Measurements from ENCODE around the gene URI1. TPM values are rescaled to one million over a fixed set of nuclear protein-coding genes. Genes with fewer than 3 reads are reported as not detected.

URI1 gene
- total RNA-seq, 2 donors from 2014 or later: 37.9 to 41.4 TPM

GRCh38 chr19:30028118-30028991, 86.3 kb downstream of the URI1 start:
- TF ChIP-seq, protein P1, sequence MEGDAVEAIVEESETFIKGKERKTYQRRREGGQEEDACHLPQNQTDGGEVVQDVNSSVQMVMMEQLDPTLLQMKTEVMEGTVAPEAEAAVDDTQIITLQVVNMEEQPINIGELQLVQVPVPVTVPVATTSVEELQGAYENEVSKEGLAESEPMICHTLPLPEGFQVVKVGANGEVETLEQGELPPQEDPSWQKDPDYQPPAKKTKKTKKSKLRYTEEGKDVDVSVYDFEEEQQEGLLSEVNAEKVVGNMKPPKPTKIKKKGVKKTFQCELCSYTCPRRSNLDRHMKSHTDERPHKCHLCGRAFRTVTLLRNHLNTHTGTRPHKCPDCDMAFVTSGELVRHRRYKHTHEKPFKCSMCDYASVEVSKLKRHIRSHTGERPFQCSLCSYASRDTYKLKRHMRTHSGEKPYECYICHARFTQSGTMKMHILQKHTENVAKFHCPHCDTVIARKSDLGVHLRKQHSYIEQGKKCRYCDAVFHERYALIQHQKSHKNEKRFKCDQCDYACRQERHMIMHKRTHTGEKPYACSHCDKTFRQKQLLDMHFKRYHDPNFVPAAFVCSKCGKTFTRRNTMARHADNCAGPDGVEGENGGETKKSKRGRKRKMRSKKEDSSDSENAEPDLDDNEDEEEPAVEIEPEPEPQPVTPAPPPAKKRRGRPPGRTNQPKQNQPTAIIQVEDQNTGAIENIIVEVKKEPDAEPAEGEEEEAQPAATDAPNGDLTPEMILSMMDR (IDR thresholded peaks at IDR 0.05): no peak
- no peak overlapping the region for H3K9ac ChIP-seq (ENCODE audit: low read depth in 2 of 2, low read length in 2 of 2)
- H3K4me1 ChIP-seq: no peaks in the 10 kb centered on the region
- H3K9me3 ChIP-seq: peaks cover 3% of the 10 kb centered on the region
- DNase-seq: no peak
- H3K36me3 ChIP-seq: no peaks in the 10 kb centered on the region
- intact Hi-C loops (cut with DNase I): no loop called here
- H3K27ac ChIP-seq: no peak overlapping the region
- H3K27me3 ChIP-seq: no peaks in the 10 kb centered on the region
- no peak overlapping the region for H3K4me3 ChIP-seq

DNA sequence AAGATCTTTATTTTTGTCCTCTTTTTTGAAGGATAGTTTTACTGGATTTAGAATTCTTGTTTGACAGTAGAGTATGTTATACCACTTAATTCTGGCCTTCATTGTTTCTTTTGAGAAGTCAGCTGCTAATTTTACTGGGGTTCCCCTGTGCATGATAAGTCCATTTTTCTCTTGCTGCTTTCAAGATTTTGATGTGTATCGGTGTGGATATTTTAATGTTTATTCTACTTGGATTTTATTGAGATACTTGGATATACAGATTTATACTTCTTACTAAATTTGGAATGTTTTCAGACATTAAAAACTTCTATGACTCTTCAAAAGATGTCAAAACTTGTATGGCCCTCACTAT, 86.9 kb downstream of the URI1 start:
- peaks cover 3% of the 10 kb centered on the region for H3K9me3 ChIP-seq
- DNase-seq: no peak
- no peaks in the 10 kb centered on the region for H3K36me3 ChIP-seq
- no peaks in the 10 kb centered on the region for H3K27me3 ChIP-seq
- TF ChIP-seq, protein P1 (IDR thresholded peaks at IDR 0.05): no peak
- H3K27ac ChIP-seq: no peak overlapping the region
- no peak overlapping the region for H3K9ac ChIP-seq (ENCODE audit: low read depth in 2 of 2, low read length in 2 of 2)
- intact Hi-C loops (cut with DNase I): no loop called here
- H3K4me3 ChIP-seq: no peak overlapping the region
- no peaks in the 10 kb centered on the region for H3K4me1 ChIP-seq

DNA sequence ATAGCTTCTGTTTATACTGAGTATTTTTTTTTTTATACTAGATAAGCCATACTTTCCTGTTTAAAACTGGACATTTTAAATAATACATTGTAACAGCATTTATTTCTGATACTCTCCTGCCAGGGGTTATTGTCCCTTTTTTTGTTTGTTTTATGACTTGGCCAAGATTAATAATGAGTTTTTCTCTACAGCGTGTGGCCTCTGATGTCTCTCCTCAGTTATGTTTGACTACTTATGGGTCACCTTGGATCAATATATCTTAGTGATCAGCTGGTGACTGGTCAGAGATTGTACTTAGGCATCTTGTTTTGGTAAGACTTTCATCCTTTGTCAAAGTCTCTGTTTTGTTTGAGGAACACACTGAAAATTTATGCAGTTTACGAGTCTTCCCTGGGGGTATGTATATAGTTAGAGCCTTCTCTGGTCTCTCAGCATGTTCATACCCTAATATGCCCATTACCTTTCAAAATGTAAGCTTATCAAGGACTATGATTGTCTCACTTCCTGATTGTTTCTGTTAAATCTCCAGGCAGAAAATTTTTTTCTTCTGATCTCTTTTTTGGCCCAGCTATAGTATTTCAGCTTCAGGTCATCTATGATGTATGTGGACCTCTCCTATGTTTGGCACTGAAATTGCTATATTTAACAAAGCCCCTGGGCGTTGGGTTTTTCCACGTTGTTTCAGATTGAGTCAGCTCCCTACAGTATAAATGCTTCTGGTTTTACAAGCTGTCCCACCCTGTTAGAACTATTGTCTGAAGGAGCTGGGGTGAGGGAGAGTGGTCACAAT, 87.9 kb downstream of the URI1 start:
- Histone ChIP-seq H3K4me3 (no peak overlapping the region), H3K27ac (no peak overlapping the region), H3K4me1 (no peaks in the 10 kb centered on the region), H3K36me3 (no peaks in the 10 kb centered on the region), H3K9ac (ENCODE audit: low read depth in 2 of 2, low read length in 2 of 2) (no peak overlapping the region), H3K27me3 (no peaks in the 10 kb centered on the region), H3K9me3 (peaks cover 3% of the 10 kb centered on the region)
- TF ChIP-seq, protein P1 (IDR thresholded peaks at IDR 0.05): no peak
- intact Hi-C loops (cut with DNase I): no loop called here
- no peak for DNase-seq

GRCh38 chr19:30034321-30034720, 92.3 kb downstream of the URI1 start:
- TF ChIP-seq, protein P1 (IDR thresholded peaks at IDR 0.05): no peak
- no peak for DNase-seq
- Histone ChIP-seq H3K36me3 (no peaks in the 10 kb centered on the region), H3K27me3 (no peaks in the 10 kb centered on the region), H3K9ac (ENCODE audit: low read depth in 2 of 2, low read length in 2 of 2) (no peak overlapping the region), H3K9me3 (no peaks in the 10 kb centered on the region), H3K4me3 (no peak overlapping the region), H3K4me1 (no peaks in the 10 kb centered on the region), H3K27ac (no peak overlapping the region)
- intact Hi-C loops (cut with DNase I): no loop called here

DNA sequence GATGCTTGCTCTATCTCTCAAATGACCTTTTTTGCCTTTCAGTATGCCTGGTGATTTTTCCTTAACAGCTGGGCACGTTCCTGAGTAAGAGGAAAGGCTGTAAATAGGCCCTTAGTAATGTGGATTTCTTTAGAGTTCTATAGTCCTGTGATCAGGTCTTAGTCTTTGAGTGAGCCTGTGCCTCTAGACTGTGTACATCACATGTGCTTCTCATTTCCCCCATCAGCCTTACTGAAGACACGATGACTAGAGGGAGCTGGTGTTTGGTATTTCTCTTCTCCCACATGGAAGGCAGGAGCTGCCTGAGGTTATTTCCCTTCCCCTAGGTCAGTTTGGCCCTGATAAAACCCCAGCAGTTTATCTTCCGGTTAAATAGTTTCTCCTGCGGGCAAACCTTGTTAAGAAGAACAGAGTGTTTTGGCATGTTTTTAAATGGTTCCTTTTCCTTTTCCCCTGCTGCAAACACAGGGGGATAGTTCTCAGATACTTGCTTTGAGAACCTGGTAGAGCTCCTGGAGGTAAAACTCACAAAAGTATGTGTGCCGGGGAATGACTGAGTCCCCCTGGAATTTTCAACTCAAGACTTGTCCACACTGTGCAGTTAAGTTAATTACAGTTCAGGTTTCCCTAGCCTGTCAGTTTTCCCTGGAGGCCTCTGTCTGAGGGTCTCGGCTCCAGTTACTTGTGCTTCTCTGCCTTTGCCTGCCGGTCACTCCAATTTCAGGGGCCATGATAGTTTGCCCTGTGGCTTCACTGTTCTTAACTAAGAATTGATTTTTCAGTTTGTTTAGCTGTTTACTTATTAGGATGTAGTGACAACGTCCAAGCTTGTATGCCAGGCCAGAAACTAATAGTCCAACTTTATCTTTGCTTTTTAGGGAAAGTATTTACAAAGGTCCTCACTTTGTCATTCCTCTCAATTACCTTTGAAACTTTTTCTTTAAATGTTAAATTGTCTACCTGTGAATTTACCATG, 94.4 kb downstream of the URI1 start:
- no peak overlapping the region for H3K4me3 ChIP-seq
- no peak overlapping the region for H3K27ac ChIP-seq
- DNase-seq: no peak
- no peaks in the 10 kb centered on the region for H3K27me3 ChIP-seq
- H3K4me1 ChIP-seq: no peaks in the 10 kb centered on the region
- H3K9me3 ChIP-seq: no peaks in the 10 kb centered on the region
- intact Hi-C loops (cut with DNase I): no loop called here
- TF ChIP-seq, protein P1 (IDR thresholded peaks at IDR 0.05): no peak
- H3K9ac ChIP-seq (ENCODE audit: low read depth in 2 of 2, low read length in 2 of 2): no peak overlapping the region
- no peaks in the 10 kb centered on the region for H3K36me3 ChIP-seq

All from colonic mucosa (tissue), 4 donors.